ENCODE measurements around the gene WSCD1. TPM values are rescaled to one million over a fixed set of nuclear protein-coding genes. Genes with fewer than 3 reads are reported as not detected.

The WSCD1 gene
- total and polyA plus RNA-seq, 8 donors: 2.9 to 6.7 (median 4.4) TPM

- Histone ChIP-seq H3K4me3 (no peak overlapping the region), H3K27ac (no peak overlapping the region), H3K9me3 (no peaks in the 10 kb centered on the region), H3K27me3 (peaks cover 0 to 4% of the 10 kb centered on the region in 2 donors), H3K36me3 (no peaks in the 10 kb centered on the region), H3K4me1 (no peaks in the 10 kb centered on the region)
- intact Hi-C loops (cut with DNase I): no loop called here
- ATAC-seq: no peak
- DNase-seq: no peak
- TF ChIP-seq CTCF (IDR thresholded peaks at IDR 0.05): no peak
These were observed 10.7 kb downstream of the WSCD1 start for GRCh38 chr17:6080711-6081430.

- ATAC-seq: no peak
- Histone ChIP-seq H3K4me1 (no peaks in the 10 kb centered on the region), H3K4me3 (no peak overlapping the region), H3K36me3 (no peaks in the 10 kb centered on the region), H3K27me3 (peaks cover 0 to 4% of the 10 kb centered on the region in 2 donors), H3K27ac (no peak overlapping the region), H3K9me3 (no peaks in the 10 kb centered on the region)
- intact Hi-C loops (cut with DNase I): no loop called here
- no peak for DNase-seq
- no peak for TF ChIP-seq CTCF (IDR thresholded peaks at IDR 0.05)
These were observed 12.2 kb downstream of the WSCD1 start for GRCh38 chr17:6082335-6082734.

GRCh38 chr17:6084311-6085161 is 14.4 kb downstream of the WSCD1 start:
- no peaks in the 10 kb centered on the region for H3K36me3 ChIP-seq
- H3K27me3 ChIP-seq: peaks cover 0 to 4% of the 10 kb centered on the region in 2 donors
- ATAC-seq (no peak), DNase-seq (no peak)
- no peaks in the 10 kb centered on the region for H3K4me1 ChIP-seq
- intact Hi-C loops (cut with DNase I): no loop called here
- no peaks in the 10 kb centered on the region for H3K9me3 ChIP-seq
- no peak for TF ChIP-seq CTCF (IDR thresholded peaks at IDR 0.05)
- no peak overlapping the region for H3K27ac ChIP-seq
- no peak overlapping the region for H3K4me3 ChIP-seq

GRCh38 chr17:6085812-6086211 is 15.6 kb downstream of the WSCD1 start:
- ATAC-seq: no peak
- no peak overlapping the region for H3K4me3 ChIP-seq
- H3K9me3 ChIP-seq: no peaks in the 10 kb centered on the region
- peaks cover 0 to 4% of the 10 kb centered on the region in 2 donors for H3K27me3 ChIP-seq
- TF ChIP-seq CTCF (IDR thresholded peaks at IDR 0.05): no peak
- no peaks in the 10 kb centered on the region for H3K4me1 ChIP-seq
- no peak overlapping the region for H3K27ac ChIP-seq
- no peak for DNase-seq
- intact Hi-C loops (cut with DNase I): no loop called here
- no peaks in the 10 kb centered on the region for H3K36me3 ChIP-seq
